GM12801 (cell line): ENCODE measurements around the gene ZNF106.

Source experiments
- CTCF ChIP-seq: IDR thresholded peaks from one replicate; pipeline ENCODE4 v1.5.1; 2011; ENCODE audit warnings: control low read depth; ENCODE audit not compliant: insufficient read length; ENCODE audit errors: extremely low read depth

The ZNF106 gene

GRCh38 chr15:42419369-42419768, 71.6 kb downstream of the ZNF106 start:
- no peak for TF ChIP-seq CTCF

DNA sequence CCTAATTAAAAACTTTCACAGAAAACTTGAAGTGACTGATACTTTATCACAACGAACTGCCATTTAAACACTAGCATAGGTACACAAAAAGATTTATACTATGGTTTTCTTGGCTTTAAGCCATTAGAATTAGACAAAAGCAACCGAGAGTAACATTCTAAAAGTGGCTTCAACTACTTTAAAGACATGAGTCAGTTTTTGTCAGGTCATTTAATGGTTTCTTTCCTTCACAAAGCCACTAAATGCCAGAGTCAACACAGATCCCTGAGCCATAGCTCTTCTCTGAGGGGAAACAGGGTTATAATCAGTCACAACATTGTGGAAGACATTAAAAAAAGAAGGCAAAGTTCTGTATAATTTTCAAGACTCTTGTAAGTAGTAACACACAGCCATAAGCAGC, 77.0 kb downstream of the ZNF106 start:
- TF ChIP-seq CTCF: no peak

DNA sequence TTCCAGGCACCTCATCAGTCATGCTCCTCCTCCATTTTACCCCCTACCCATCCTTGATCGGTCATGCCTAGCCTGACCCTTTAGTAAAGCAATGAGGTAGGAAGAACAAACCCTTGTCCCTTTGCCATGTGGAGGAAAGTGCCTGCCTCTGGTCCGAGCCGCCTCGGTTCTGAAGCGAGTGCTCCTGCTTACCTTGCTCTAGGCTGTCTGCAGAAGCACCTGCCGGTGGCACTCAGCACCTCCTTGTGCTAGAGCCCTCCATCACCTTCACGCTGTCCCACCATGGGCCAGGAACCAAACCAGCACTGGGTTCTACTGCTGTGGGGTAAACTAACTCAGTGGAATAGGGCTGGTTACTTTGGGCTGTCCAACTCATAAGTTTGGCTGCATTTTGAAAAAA, 79.1 kb downstream of the ZNF106 start:
- TF ChIP-seq CTCF: no peak

DNA sequence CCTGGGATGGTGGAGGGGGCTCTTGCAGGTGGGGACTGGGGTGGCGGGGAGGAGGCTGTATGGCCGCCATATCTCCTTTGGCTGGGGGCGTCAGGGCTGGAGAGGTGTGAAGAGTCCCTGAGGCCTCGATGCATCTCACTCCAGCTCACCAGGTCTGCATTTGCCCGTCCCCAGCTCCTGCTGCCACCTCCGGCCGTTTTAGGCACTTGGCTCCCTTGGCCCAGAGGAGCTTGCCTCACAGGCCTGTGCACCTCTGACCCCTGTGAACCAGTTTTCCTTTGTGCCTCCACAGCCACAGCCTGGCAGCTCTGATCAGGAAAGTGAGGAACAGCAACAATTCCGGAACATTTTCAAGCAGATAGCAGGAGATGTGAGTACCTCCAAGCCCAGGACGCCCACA, 81.9 kb downstream of the ZNF106 start:
- TF ChIP-seq CTCF: no peak

DNA sequence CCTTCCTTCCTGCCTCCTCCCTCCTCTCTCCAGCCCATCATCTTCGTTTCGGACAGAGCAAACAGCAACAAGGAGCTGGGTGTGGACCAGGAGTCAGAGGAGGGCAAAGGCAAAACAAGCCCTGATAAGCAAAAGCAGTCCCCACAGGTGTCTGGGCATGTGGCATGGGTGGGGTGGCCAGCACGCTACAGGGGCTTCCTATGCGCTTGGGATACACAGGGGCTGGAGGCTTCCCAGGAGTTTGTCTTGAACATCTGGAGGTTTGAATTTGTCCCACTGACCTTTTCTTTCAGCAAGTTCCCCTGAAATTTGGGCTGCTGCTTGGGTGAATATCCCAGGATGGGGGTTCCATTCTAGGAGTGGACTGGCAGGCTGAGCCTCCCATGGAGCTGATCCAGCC, 82.8 kb downstream of the ZNF106 start:
- no peak for TF ChIP-seq CTCF

- no peak for TF ChIP-seq CTCF
Measured at GRCh38 chr15:42405863-42406482, 85.0 kb downstream of the ZNF106 start.

GRCh38 chr15:42404461-42405235, 86.3 kb downstream of the ZNF106 start:
- TF ChIP-seq CTCF: no peak
